IPS DF 6.9 (cell line): ENCODE data around the gene LPP.

Experiments
- DNase-seq: peaks from one replicate; pipeline ENCODE4 v3.0.0-alpha.2; 2013; ENCODE audit warnings: low read depth, low spot score
- H3K27ac ChIP-seq: one replicate; pipeline ENCODE4 v1.5.1; 2013; ENCODE audit warnings: low read length, control low read depth
- H3K27me3 ChIP-seq: 2 replicates; pipeline ENCODE4 v1.6.1; 2013; ENCODE audit warnings: mild to moderate bottlenecking, low read length; ENCODE audit not compliant: control insufficient read depth, insufficient read depth
- H3K36me3 ChIP-seq: 2 replicates; pipeline ENCODE4 v1.6.1; 2013; ENCODE audit warnings: low read length; ENCODE audit not compliant: control insufficient read depth, insufficient read depth
- H3K4me1 ChIP-seq: 2 replicates; pipeline ENCODE4 v1.6.1; 2013; ENCODE audit warnings: low read length; ENCODE audit not compliant: control insufficient read depth, insufficient read depth
- H3K4me3 ChIP-seq: 2 replicates; pipeline ENCODE4 v1.5.1; 2013; ENCODE audit warnings: mild to moderate bottlenecking, low read length
- H3K9me3 ChIP-seq: 2 replicates; pipeline ENCODE4 v1.6.1; 2013; ENCODE audit warnings: low read length, inconsistent platforms; ENCODE audit not compliant: control insufficient read depth, insufficient read depth
- WGBS: extraction: QIAGEN DNeasy Blood & Tissue Kit; methylation state at CpG from one replicate; pipeline ENCODE4 v1.1.7; 2013; ENCODE audit warnings: mixed read lengths, missing lambda C conversion rate; ENCODE audit not compliant: insufficient read length, insufficient coverage; 5-methylcytosine and 5-hydroxymethylcytosine counted together

The LPP gene

DNA sequence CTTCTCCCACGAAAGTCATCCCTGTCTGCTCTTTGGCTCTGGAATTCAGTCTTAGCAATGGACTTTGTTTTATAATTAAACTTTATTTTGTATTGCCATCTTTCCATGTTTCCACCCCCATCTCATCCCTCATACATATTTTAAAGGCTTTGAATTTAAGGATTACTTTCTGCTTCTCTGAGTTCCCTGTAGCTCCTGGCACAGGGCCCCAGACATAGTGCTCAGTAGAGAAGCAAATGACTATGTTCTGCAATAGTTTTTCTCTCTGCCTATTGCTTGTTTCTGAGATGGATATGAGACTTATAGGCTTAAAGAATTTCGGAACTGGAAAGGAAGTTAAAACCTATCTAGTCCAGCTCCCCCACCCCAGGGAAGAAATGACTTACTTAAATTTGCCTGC lies 197.0 kb downstream of the LPP start:
- WGBS = no CpG with 5 or more reads among the region's 2 CpGs
- Histone ChIP-seq H3K4me1 (no peaks in the 10 kb centered on the region), H3K4me3 (no peak overlapping the region), H3K27me3 (no peaks in the 10 kb centered on the region), H3K27ac (no peak overlapping the region), H3K9me3 (no peaks in the 10 kb centered on the region), H3K36me3 (no peaks in the 10 kb centered on the region)
- no peak for DNase-seq

DNA sequence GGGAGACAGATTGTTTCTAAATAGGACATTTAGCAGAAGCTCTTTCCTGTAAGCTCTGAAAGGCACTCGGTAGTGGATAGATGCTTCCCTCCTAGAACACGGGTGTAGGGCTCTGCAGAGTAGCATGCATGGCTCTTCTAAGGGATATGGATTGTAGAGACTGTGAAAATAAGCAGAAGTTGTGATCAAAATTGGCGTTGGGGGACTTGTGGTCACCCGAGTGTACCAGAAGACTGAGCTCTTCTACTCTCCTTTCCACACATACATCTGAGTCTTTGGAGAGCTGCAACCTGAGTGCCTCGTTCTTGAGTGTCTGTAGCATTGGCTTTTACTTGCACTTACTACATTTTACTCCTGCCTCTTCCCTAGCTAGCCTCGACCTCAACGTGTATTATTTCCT lies 197.7 kb downstream of the LPP start:
- H3K27me3 ChIP-seq = no peaks in the 10 kb centered on the region
- H3K9me3 ChIP-seq = no peaks in the 10 kb centered on the region
- WGBS = no CpG with 5 or more reads among the region's 7 CpGs
- no peaks in the 10 kb centered on the region for H3K36me3 ChIP-seq
- H3K4me3 ChIP-seq = no peak overlapping the region
- no peak overlapping the region for H3K27ac ChIP-seq
- no peak for DNase-seq
- H3K4me1 ChIP-seq = no peaks in the 10 kb centered on the region

GRCh38 chr3:188352196-188352927 lies 198.4 kb downstream of the LPP start:
- Histone ChIP-seq H3K9me3 (no peaks in the 10 kb centered on the region), H3K27ac (no peak overlapping the region), H3K27me3 (no peaks in the 10 kb centered on the region), H3K36me3 (no peaks in the 10 kb centered on the region), H3K4me1 (no peaks in the 10 kb centered on the region), H3K4me3 (no peak overlapping the region)
- no CpG with 5 or more reads among the region's 18 CpGs for WGBS
- DNase-seq = no peak

GRCh38 chr3:188353426-188353825 lies 199.5 kb downstream of the LPP start:
- H3K27me3 ChIP-seq = no peaks in the 10 kb centered on the region
- no peaks in the 10 kb centered on the region for H3K36me3 ChIP-seq
- no peak overlapping the region for H3K4me3 ChIP-seq
- H3K27ac ChIP-seq = no peak overlapping the region
- no peaks in the 10 kb centered on the region for H3K4me1 ChIP-seq
- no peaks in the 10 kb centered on the region for H3K9me3 ChIP-seq
- WGBS = no CpG with 5 or more reads among the region's 1 CpG
- DNase-seq = no peak

DNA sequence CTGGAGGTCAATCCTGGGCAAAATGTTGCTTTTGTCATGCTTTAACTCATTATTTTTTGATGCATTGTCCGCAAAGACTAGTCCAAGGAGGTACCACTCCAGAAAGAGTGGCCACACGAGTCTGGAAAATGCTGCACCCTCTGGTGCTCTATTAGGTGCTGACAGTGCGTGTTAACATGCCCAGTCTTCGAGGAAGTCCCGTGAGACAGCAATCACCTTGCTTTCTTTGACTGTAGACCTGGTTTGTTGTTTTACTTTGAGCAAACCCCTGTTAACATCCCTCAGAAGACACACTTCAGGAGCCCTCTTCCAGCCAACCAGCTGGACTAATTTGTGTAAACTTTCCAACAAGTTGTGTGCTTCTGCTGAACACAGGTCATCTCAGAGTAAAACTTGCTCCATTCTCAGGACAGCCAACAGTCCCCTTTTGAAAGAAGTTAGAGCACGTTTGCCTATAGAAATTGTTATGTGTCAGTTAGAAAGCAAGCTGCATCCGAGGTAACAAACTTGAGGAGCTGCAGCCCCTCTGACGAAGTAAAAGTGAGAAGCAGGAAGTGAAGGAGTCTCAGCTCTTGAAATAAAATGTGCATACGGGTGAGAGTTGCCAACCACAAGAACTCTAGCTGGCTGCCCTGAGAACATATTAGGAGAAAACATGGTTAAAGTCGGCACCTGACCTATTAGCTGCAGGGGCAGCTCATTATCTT lies 205.0 kb downstream of the LPP start:
- Histone ChIP-seq H3K27me3 (no peaks in the 10 kb centered on the region), H3K27ac (no peak overlapping the region), H3K36me3 (no peaks in the 10 kb centered on the region), H3K9me3 (no peaks in the 10 kb centered on the region), H3K4me1 (no peaks in the 10 kb centered on the region), H3K4me3 (no peak overlapping the region)
- no peak for DNase-seq
- WGBS = no CpG with 5 or more reads among the region's 10 CpGs

DNA sequence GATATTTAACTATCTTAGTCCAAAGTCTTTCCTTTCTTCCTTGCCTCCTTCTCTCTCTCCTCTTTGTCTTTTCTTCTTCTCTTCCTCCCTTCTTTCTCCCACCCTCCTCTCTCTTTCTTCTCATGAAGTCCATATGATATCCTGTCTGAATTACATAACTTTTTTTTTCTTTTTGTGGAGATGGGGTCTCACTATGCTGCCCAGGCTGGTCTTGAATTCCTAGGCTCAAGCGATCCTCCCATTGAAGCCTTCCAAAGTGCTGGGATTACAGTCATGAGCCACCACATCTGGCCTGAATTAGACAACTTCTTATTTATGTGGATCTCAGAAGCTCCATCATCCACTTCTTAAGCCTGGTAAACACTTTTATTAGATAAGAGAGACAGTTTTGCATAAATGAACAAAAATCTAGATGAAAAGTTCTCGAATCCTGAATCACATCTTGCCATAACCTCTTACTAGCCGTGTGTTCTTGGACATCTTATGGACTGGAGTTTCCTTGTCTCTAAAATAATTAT lies 206.5 kb downstream of the LPP start:
- Histone ChIP-seq H3K27ac (no peak overlapping the region), H3K4me3 (no peak overlapping the region), H3K9me3 (no peaks in the 10 kb centered on the region), H3K36me3 (no peaks in the 10 kb centered on the region), H3K4me1 (no peaks in the 10 kb centered on the region), H3K27me3 (no peaks in the 10 kb centered on the region)
- DNase-seq = no peak
- WGBS = no CpG with 5 or more reads among the region's 3 CpGs

GRCh38 chr3:188361888-188362287 lies 207.9 kb downstream of the LPP start:
- Histone ChIP-seq H3K4me1 (no peaks in the 10 kb centered on the region), H3K4me3 (no peak overlapping the region), H3K27ac (no peak overlapping the region), H3K9me3 (no peaks in the 10 kb centered on the region), H3K27me3 (no peaks in the 10 kb centered on the region), H3K36me3 (no peaks in the 10 kb centered on the region)
- no peak for DNase-seq
- no CpG with 5 or more reads among the region's 7 CpGs for WGBS

DNA sequence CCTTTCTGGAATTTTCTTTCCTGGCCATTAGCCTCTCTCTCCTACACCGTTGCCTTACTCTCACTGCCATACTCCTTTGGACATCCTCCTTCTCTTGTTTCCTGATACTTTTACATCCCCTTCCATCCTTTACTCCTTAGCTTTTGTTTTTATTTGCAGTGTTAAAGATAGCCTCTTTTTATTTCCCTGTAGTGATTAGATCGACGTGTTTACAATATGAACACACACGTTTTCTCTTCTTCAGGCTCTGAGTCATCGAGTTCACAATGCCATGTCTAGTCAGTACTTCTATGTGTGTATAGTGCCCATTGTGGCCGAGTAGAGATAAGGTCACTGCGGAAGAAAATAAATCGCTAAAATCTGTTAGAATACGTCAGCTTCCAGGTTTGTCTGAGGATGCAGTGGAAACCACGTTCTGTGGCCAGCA lies 208.5 kb downstream of the LPP start:
- no peak for DNase-seq
- no CpG with 5 or more reads among the region's 10 CpGs for WGBS
- H3K27me3 ChIP-seq = no peaks in the 10 kb centered on the region
- H3K4me1 ChIP-seq = no peaks in the 10 kb centered on the region
- H3K4me3 ChIP-seq = no peak overlapping the region
- H3K9me3 ChIP-seq = no peaks in the 10 kb centered on the region
- no peaks in the 10 kb centered on the region for H3K36me3 ChIP-seq
- H3K27ac ChIP-seq = no peak overlapping the region

DNA sequence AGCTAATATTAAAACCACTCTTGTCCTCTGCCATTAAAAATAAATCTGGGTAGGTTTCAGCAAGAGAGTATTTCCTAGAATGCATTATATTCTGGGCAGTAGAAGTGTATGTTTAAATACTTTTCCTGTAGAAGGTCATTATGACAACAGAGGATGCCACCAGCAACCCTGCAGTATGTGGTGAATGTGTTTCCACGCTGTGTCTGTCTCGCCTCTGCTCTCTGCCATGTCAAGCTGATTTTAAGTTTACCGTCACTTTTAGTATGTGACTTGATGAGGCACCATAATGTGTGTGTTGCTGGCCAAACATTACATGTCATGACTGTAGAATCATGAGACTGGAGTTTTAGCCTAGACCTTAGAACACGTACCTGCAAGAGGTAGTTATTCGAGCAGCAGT lies 211.2 kb downstream of the LPP start:
- WGBS = no CpG with 5 or more reads among the region's 5 CpGs
- no peak overlapping the region for H3K4me3 ChIP-seq
- no peaks in the 10 kb centered on the region; the same call in 1 of the 2 replicates for H3K4me1 ChIP-seq
- no peaks in the 10 kb centered on the region for H3K9me3 ChIP-seq
- H3K36me3 ChIP-seq = no peaks in the 10 kb centered on the region
- no peaks in the 10 kb centered on the region for H3K27me3 ChIP-seq
- DNase-seq = no peak
- H3K27ac ChIP-seq = no peak overlapping the region

GRCh38 chr3:188365988-188366698 lies 212.2 kb downstream of the LPP start:
- Histone ChIP-seq H3K27me3 (no peaks in the 10 kb centered on the region), H3K27ac (no peak overlapping the region), H3K4me1 (no peaks in the 10 kb centered on the region; the same call in 1 of the 2 replicates), H3K36me3 (no peaks in the 10 kb centered on the region), H3K4me3 (no peak overlapping the region), H3K9me3 (no peaks in the 10 kb centered on the region)
- DNase-seq = no peak
- WGBS = no CpG with 5 or more reads among the region's 12 CpGs
